ENCODE results near the gene C6orf62. TPM values are rescaled to one million over a fixed set of nuclear protein-coding genes. Genes with fewer than 3 reads are reported as not detected.
"Not testable (repeated sequence)": the region's sequence is repeated elsewhere in the genome, so short reads cannot be mapped to it uniquely, and the experiment has no call there.

Gene C6orf62
- total and polyA plus RNA-seq, 2 donors (not counting 3 experiments of a cell fraction or from before 2014, with no cell fraction given) = 36.5 to 129 TPM

- intact Hi-C loops (cut with micrococcal nuclease) = no loop called here
- no peaks in the 10 kb centered on the region for H3K9me3 ChIP-seq (replicated peaks; ENCODE audit: control insufficient read depth, insufficient read depth, low read length)
- DNase-seq (ENCODE audit: low read depth, low spot score) (no peak), FAIRE-seq (no peak)
- peaks cover 4 to 8% of the 10 kb centered on the region in 2 experiments for H3K36me3 ChIP-seq (ENCODE audit: control insufficient read depth in 2 of 2, extremely low read depth in 1 of 2, insufficient read depth in 2 of 2, low read length in 2 of 2)
- no peak for TF ChIP-seq JUN (IDR thresholded peaks at IDR 0.05; ENCODE audit: borderline replicate concordance, insufficient read depth, insufficient read length, low read depth)
- TF ChIP-seq POLR2AphosphoS5 (IDR thresholded peaks at IDR 0.05; ENCODE audit: insufficient read depth, low read depth, low read length) = no peak
- TF ChIP-seq FOS (IDR thresholded peaks at IDR 0.05; ENCODE audit: borderline replicate concordance, insufficient read depth, low read length) = no peak
- H3K27ac ChIP-seq (ENCODE audit: insufficient read depth, low read depth, low read length) = no peak overlapping the region
- H4K20me1 ChIP-seq (replicated peaks; ENCODE audit: control insufficient read depth, extremely low read depth, insufficient read depth, low read length) = no peaks in the 10 kb centered on the region
- peaks cover 13% of the 10 kb centered on the region for H3K4me1 ChIP-seq (ENCODE audit: control insufficient read depth, extremely low read depth, insufficient read depth, low read length)
- H3K9me1 ChIP-seq (replicated peaks; ENCODE audit: control insufficient read depth, extremely low read depth, insufficient read depth, low read length) = no peaks in the 10 kb centered on the region
- peaks cover 23% of the 10 kb centered on the region for H3K79me2 ChIP-seq (ENCODE audit: control insufficient read depth, insufficient read depth, low read length)
- no peak overlapping the region for H3K4me2 ChIP-seq (ENCODE audit: insufficient read depth, low read length)
- dilution Hi-C loops (cut with MboI; ENCODE audit: extremely low pct_ligation_motif_present, low sequenced_read_pairs) = no loop called here
- no TSS peak for BruUV-seq (replicated peaks)
- no peak overlapping the region for H2AFZ ChIP-seq (ENCODE audit: low read depth, low read length)
- H3K9ac ChIP-seq (replicated peaks; ENCODE audit: extremely low read depth, insufficient read depth, low read length) = no peak overlapping the region
- ChIA-PET POLR2A (no interaction called here), CTCF (interaction anchor here (1.0 kb wide), 1 partner anchor 82 kb away, joined by 3 read pairs; no protein-coding TSS in a partner anchor)
- no peak overlapping the region for H3K4me3 ChIP-seq (replicated peaks in 1 of 3; ENCODE audit: insufficient read depth in 1 of 3, low read depth in 1 of 3, low read length in 3 of 3)
- no peaks in the 10 kb centered on the region for H3K27me3 ChIP-seq (ENCODE audit: control insufficient read depth in 2 of 2, insufficient read depth in 2 of 2, low read length in 2 of 2)
Observed at GRCh38 chr6:24663189-24663588, 55.8 kb downstream of the C6orf62 start.

GRCh38 chr6:24662236-24662635 is 56.7 kb downstream of the C6orf62 start:
- Histone ChIP-seq H3K4me3 (replicated peaks in 1 of 3; ENCODE audit: insufficient read depth in 1 of 3, low read depth in 1 of 3, low read length in 3 of 3) (no peak overlapping the region), H3K9me3 (replicated peaks; ENCODE audit: control insufficient read depth, insufficient read depth, low read length) (no peaks in the 10 kb centered on the region), H3K4me2 (ENCODE audit: insufficient read depth, low read length) (no peak overlapping the region), H3K27me3 (ENCODE audit: control insufficient read depth in 2 of 2, insufficient read depth in 2 of 2, low read length in 2 of 2) (no peaks in the 10 kb centered on the region), H4K20me1 (replicated peaks; ENCODE audit: control insufficient read depth, extremely low read depth, insufficient read depth, low read length) (no peaks in the 10 kb centered on the region), H3K9me1 (replicated peaks; ENCODE audit: control insufficient read depth, extremely low read depth, insufficient read depth, low read length) (no peaks in the 10 kb centered on the region), H3K36me3 (ENCODE audit: control insufficient read depth in 2 of 2, extremely low read depth in 1 of 2, insufficient read depth in 2 of 2, low read length in 2 of 2) (peaks cover 4 to 8% of the 10 kb centered on the region in 2 experiments), H3K79me2 (ENCODE audit: control insufficient read depth, insufficient read depth, low read length) (peaks cover 23% of the 10 kb centered on the region), H3K4me1 (ENCODE audit: control insufficient read depth, extremely low read depth, insufficient read depth, low read length) (peaks cover 8% of the 10 kb centered on the region), H3K9ac (replicated peaks; ENCODE audit: extremely low read depth, insufficient read depth, low read length) (no peak overlapping the region), H2AFZ (ENCODE audit: low read depth, low read length) (no peak overlapping the region), H3K27ac (ENCODE audit: insufficient read depth, low read depth, low read length) (no peak overlapping the region)
- TF ChIP-seq MAX (IDR thresholded peaks at IDR 0.05; ENCODE audit: insufficient read depth, insufficient read length) (no peak), POLR2A (IDR thresholded peaks at IDR 0.05; ENCODE audit: low read depth, low read length) (no peak), EZH2 (IDR thresholded peaks at IDR 0.05; ENCODE audit: borderline replicate concordance, low read depth, low read length, severe bottlenecking) (no peak), MYC (IDR thresholded peaks at IDR 0.05; ENCODE audit: low read depth, low read length) (no peak), JUN (IDR thresholded peaks at IDR 0.05; ENCODE audit: borderline replicate concordance, insufficient read depth, insufficient read length, low read depth) (no peak), GATA2 (IDR thresholded peaks at IDR 0.05; ENCODE audit: insufficient read depth, insufficient read length, low read depth, low read length) (no peak), CTCF (IDR thresholded peaks at IDR 0.05; ENCODE audit: extremely low read depth in 1 of 2, insufficient read depth in 1 of 2, low read depth in 1 of 2, low read length in 2 of 2) (no peak), FOS (IDR thresholded peaks at IDR 0.05; ENCODE audit: borderline replicate concordance, insufficient read depth, low read length) (no peak), POLR2AphosphoS5 (IDR thresholded peaks at IDR 0.05; ENCODE audit: insufficient read depth, low read depth, low read length) (no peak)
- ChIA-PET CTCF (no interaction called here), POLR2A (no interaction called here)
- no TSS peak for BruUV-seq (replicated peaks)
- intact Hi-C loops (cut with micrococcal nuclease) (no loop called here), dilution Hi-C loops (cut with MboI; ENCODE audit: extremely low pct_ligation_motif_present, low sequenced_read_pairs) (no loop called here)
- FAIRE-seq (no peak), DNase-seq (ENCODE audit: low read depth, low spot score) (no peak)

- intact Hi-C loops (cut with micrococcal nuclease); H2AFZ ChIP-seq (ENCODE audit: low read depth, low read length); FAIRE-seq; H3K4me1 ChIP-seq (ENCODE audit: control insufficient read depth, extremely low read depth, insufficient read depth, low read length); POLR2A ChIA-PET; DNase-seq (ENCODE audit: low read depth, low spot score); BruUV-seq (replicated peaks); H3K27me3 ChIP-seq (ENCODE audit: control insufficient read depth in 2 of 2, insufficient read depth in 2 of 2, low read length in 2 of 2); dilution Hi-C loops (cut with MboI; ENCODE audit: extremely low pct_ligation_motif_present, low sequenced_read_pairs); H4K20me1 ChIP-seq (replicated peaks; ENCODE audit: control insufficient read depth, extremely low read depth, insufficient read depth, low read length); H3K4me2 ChIP-seq (ENCODE audit: insufficient read depth, low read length); H3K27ac ChIP-seq (ENCODE audit: insufficient read depth, low read depth, low read length); CTCF ChIA-PET; H3K36me3 ChIP-seq (ENCODE audit: control insufficient read depth in 2 of 2, extremely low read depth in 1 of 2, insufficient read depth in 2 of 2, low read length in 2 of 2); H3K4me3 ChIP-seq (replicated peaks in 1 of 3; ENCODE audit: insufficient read depth in 1 of 3, low read depth in 1 of 3, low read length in 3 of 3); H3K9me1 ChIP-seq (replicated peaks; ENCODE audit: control insufficient read depth, extremely low read depth, insufficient read depth, low read length); H3K9me3 ChIP-seq (replicated peaks; ENCODE audit: control insufficient read depth, insufficient read depth, low read length); H3K9ac ChIP-seq (replicated peaks; ENCODE audit: extremely low read depth, insufficient read depth, low read length): not testable (repeated sequence)
- H3K79me2 ChIP-seq (ENCODE audit: control insufficient read depth, insufficient read depth, low read length) = peaks cover 23% of the 10 kb centered on the region
Observed at GRCh38 chr6:24661759-24662158, 57.2 kb downstream of the C6orf62 start.
